GM12878 (cell line): ENCODE results near the gene PIMREG. TPM values are rescaled to one million over a fixed set of nuclear protein-coding genes. Genes with fewer than 3 reads are reported as not detected.

Experiments used
- ATAC-seq: fragments of 200-7000 bp; cut with Tn5 transposase; 3 replicates; pipeline ENCODE4 v1.9.1; 2020; ENCODE audit warnings: mild to moderate bottlenecking, moderate library complexity
- BruUV-seq: library from RNA; stranded (reverse); fragments of 400-500 nt; replicated peaks from 2 replicates; lab custom pipeline; 2021; lab: Mats Ljungman, UMichigan
- CTCF ChIA-PET: fragments of 300-600 bp; sonication (Branson Sonifier 250); formaldehyde crosslinking; extraction: SDS; loops from one replicate; lab custom pipeline; 2021; ENCODE audit warnings: inconsistent platforms; lab: Yijun Ruan, JAX
- POLR2A ChIA-PET: fragments of 350-600 bp; formaldehyde crosslinking; extraction: SDS; loops from one replicate; lab custom pipeline; 2021; ENCODE audit warnings: inconsistent platforms; lab: Charles Lee
- RAD21 ChIA-PET: fragments of 300-600 bp; sonication (Branson Sonifier 250); formaldehyde crosslinking; loops from one replicate; lab custom pipeline; 2023; ENCODE audit warnings: antibody characterized with exemption; ENCODE audit not compliant: unreplicated experiment; lab: Charles Lee
- SMC1A ChIA-PET: fragments of 300-600 bp; sonication (Branson Sonifier 250); formaldehyde crosslinking; loops from one replicate; lab custom pipeline; 2023; ENCODE audit not compliant: unreplicated experiment, uncharacterized antibody; lab: Charles Lee
- DNase-seq: peaks from one replicate; pipeline ENCODE4 v3.0.0-alpha.2; 2011; ENCODE audit warnings: low read depth, low spot score
- FAIRE-seq: peaks from 3 replicates; lab custom pipeline; 2011; peaks lifted over from hg19 to GRCh38; lab: Jason Lieb, UNC
- H2AFZ ChIP-seq: 2 replicates; pipeline ENCODE4 v1.6.0; 2011; ENCODE audit warnings: low read depth, low read length, control low read depth; ENCODE audit not compliant: control insufficient read depth
- H3K27ac ChIP-seq: 2 replicates; pipeline ENCODE4 v1.5.1; 2011; ENCODE audit warnings: control low read depth; ENCODE audit not compliant: control insufficient read depth, insufficient read depth
- H3K27me3 ChIP-seq, 2 experiments: replicated peaks in 1 of 2; 2 replicates each; pipeline versions ENCODE4 v1.6.0 to v1.6.1; 2011; ENCODE audit warnings: low read length in 1 of 2; ENCODE audit not compliant: control insufficient read depth in 2 of 2, insufficient read depth in 2 of 2
- H3K36me3 ChIP-seq, 2 experiments: 2 replicates each; pipeline ENCODE4 v1.5.1; 2011; ENCODE audit warnings: low read length in 1 of 2; ENCODE audit not compliant: control insufficient read depth in 2 of 2, insufficient read depth in 2 of 2
- H3K4me1 ChIP-seq: 2 replicates; pipeline ENCODE4 v1.6.1; 2011; ENCODE audit warnings: mild to moderate bottlenecking, low read length, moderate library complexity, mixed read lengths; ENCODE audit not compliant: control insufficient read depth, insufficient read depth
- H3K4me2 ChIP-seq: 2 replicates; pipeline ENCODE4 v1.6.0; 2011; ENCODE audit warnings: control low read depth; ENCODE audit not compliant: control insufficient read depth, insufficient read depth
- H3K4me3 ChIP-seq: fragments of 200-600 bp; sonication (generic); 2 replicates; pipeline ENCODE4 v1.5.1; 2016
- H3K79me2 ChIP-seq: 2 replicates; pipeline ENCODE4 v1.6.0; 2011; ENCODE audit warnings: low read length; ENCODE audit not compliant: control insufficient read depth, insufficient read depth
- H3K9ac ChIP-seq: 2 replicates; pipeline ENCODE4 v1.8.0; 2011; ENCODE audit warnings: low read length, control low read depth, mixed read lengths; ENCODE audit not compliant: control insufficient read depth, insufficient read depth
- H3K9me3 ChIP-seq: replicated peaks from 3 replicates; pipeline ENCODE4 v1.5.1; 2011; ENCODE audit warnings: mild to moderate bottlenecking, low read length; ENCODE audit not compliant: control insufficient read depth, insufficient read depth
- H4K20me1 ChIP-seq: 2 replicates; pipeline ENCODE4 v1.6.0; 2011; ENCODE audit not compliant: control insufficient read depth, insufficient read depth
- BCL3 ChIP-seq: IDR thresholded peaks from 2 replicates; pipeline ENCODE4 v1.6.1; 2011; ENCODE audit warnings: borderline replicate concordance, low read depth, mild to moderate bottlenecking, moderate library complexity, low read length; ENCODE audit not compliant: insufficient read depth, poor library complexity, severe bottlenecking
- DPF2 ChIP-seq: fragments of 450-650 bp; IDR thresholded peaks from 2 replicates; pipeline ENCODE4 v1.6.1; 2017; ENCODE audit warnings: mild to moderate bottlenecking
- EED ChIP-seq: sonication (generic); IDR thresholded peaks from 2 replicates; pipeline ENCODE4 v1.6.1; 2016; ENCODE audit warnings: antibody characterized with exemption, low read depth
- GABPA ChIP-seq: IDR thresholded peaks from 2 replicates; pipeline ENCODE4 v1.6.1; 2014; ENCODE audit warnings: antibody characterized with exemption, low read depth, mild to moderate bottlenecking, inconsistent platforms
- IRF4 ChIP-seq: IDR thresholded peaks from 2 replicates; pipeline ENCODE4 v1.6.1; 2011; ENCODE audit warnings: low read depth, low read length
- MXI1 ChIP-seq: fragments of 150-350 bp; IDR thresholded peaks from 2 replicates; pipeline ENCODE4 v1.6.1; 2011; ENCODE audit warnings: low read depth, mild to moderate bottlenecking, inconsistent platforms, low read length, improper control_type of control experiment
- POLR2AphosphoS2 ChIP-seq: IDR thresholded peaks from 2 replicates; pipeline ENCODE4 v1.6.1; 2011; ENCODE audit warnings: low read depth, mild to moderate bottlenecking, low read length, improper control_type of control experiment, moderate library complexity
- RAD51 ChIP-seq: fragments of 450-650 bp; IDR thresholded peaks from 2 replicates; pipeline ENCODE4 v1.6.1; 2016; ENCODE audit warnings: moderate library complexity, mild to moderate bottlenecking, inconsistent platforms
- RCOR1 ChIP-seq: conservative IDR thresholded peaks from 2 replicates; pipeline ENCODE4 v1.6.1; 2012; ENCODE audit warnings: low read depth, low read length, improper control_type of control experiment
- SIX5 ChIP-seq: IDR thresholded peaks from 2 replicates; pipeline ENCODE4 v1.6.1; 2011; ENCODE audit warnings: mild to moderate bottlenecking, low read depth, low read length, moderate library complexity; ENCODE audit not compliant: severe bottlenecking
- SMC3 ChIP-seq: IDR thresholded peaks from 2 replicates; pipeline ENCODE4 v1.6.1; 2011; ENCODE audit warnings: low read length, improper control_type of control experiment, borderline replicate concordance
- SREBF1 ChIP-seq: IDR thresholded peaks from 2 replicates; pipeline ENCODE4 v1.6.1; 2012; ENCODE audit warnings: mild to moderate bottlenecking, low read length
- YBX1 ChIP-seq: fragments of 450-650 bp; IDR thresholded peaks from 2 replicates; pipeline ENCODE4 v1.6.1; 2016; ENCODE audit warnings: antibody characterized with exemption
- WGBS: methylation state at CpG from one replicate; pipeline ENCODE4 v1.1.6; 2016; ENCODE audit warnings: low lambda C conversion rate; ENCODE audit not compliant: insufficient replicate concordance, insufficient coverage; ENCODE audit errors: missing lambda C conversion rate; 5-methylcytosine and 5-hydroxymethylcytosine counted together
- in situ Hi-C: fragments of 300-500 bp; cut with MboI; formaldehyde crosslinking; loops from 9 replicates; pipeline ENCODE4 v1.14.3; 2018; ENCODE audit warnings: mixed read lengths
- intact Hi-C: fragments of 100-400 bp; cut with micrococcal nuclease; formaldehyde crosslinking; loops from one replicate; pipeline ENCODE4 v1.14.2; 2022; ENCODE audit not compliant: unreplicated experiment
- polyA plus RNA-seq, 11 experiments: library from polyadenylated mRNA; depleted of rRNA in 4 of 11; unstranded in 6 of 11; stranded (reverse) in 5 of 11; fragments of >200 nt; fragmentation: Nextera tagmentation in 4 of 11; fragmentation: Illumina TruSeq in 1 of 11; extraction: Ambion mirVana in 4 of 11; extraction: Trizol in 1 of 11; gene quantifications; 1 replicate in 1 of 11; 2 replicates in 10 of 11; pipeline versions ENCODE4 v1.2.1 to v1.2.3, GENCODE V29; 2011 to 2016; ENCODE audit warnings: inconsistent platforms in 2 of 11, missing spikeins in 2 of 11, low read depth in 1 of 11
- total RNA-seq, 4 experiments: library from RNA; depleted of rRNA in 3 of 4; stranded (reverse); fragments of >200 nt in 3 of 4; fragmentation: Illumina TruSeq in 1 of 4; extraction: Trizol in 1 of 4; gene quantifications; 2 replicates each; pipeline versions ENCODE4 v1.2.1 to v1.2.3, GENCODE V29; 2013 to 2021

PIMREG gene
- total and polyA plus RNA-seq, 10 of the 15 experiments (the other 5 are each of a cell fraction or from before 2014, with no cell fraction given), result 2.8 to 35.8 (median 25.2) TPM

- TF ChIP-seq SIX5 (no peak), RAD51 (no peak), POLR2AphosphoS2 (no peak), GABPA (0 out of 2 replicates have a peak, but pooled peaks have one; percentile 55), YBX1 (no peak), DPF2 (no peak), IRF4 (peak; percentile 69; the same call in 1 of the 2 replicates)
These were observed 16.4 kb downstream of the PIMREG start (continued) for GRCh38 chr17:6460531-6461161.

GRCh38 chr17:6461246-6461645, 17.0 kb downstream of the PIMREG start:
- H3K27ac ChIP-seq, result no peak overlapping the region
- FAIRE-seq (no peak), DNase-seq (no peak), ATAC-seq (no peak)
- no peaks in the 10 kb centered on the region for H3K9me3 ChIP-seq
- no peak overlapping the region for H2AFZ ChIP-seq
- H3K27me3 ChIP-seq, result no peaks in the 10 kb centered on the region
- 94% methylated on average over 14 of the region's 14 CpGs for WGBS
- ChIA-PET RAD21 (no interaction called here), SMC1A (no interaction called here), CTCF (interaction anchor here (1.6 kb wide), 1 partner anchor 12 kb away, joined by 4 read pairs; no protein-coding TSS in a partner anchor), POLR2A (no interaction called here)
- no peak overlapping the region for H3K4me3 ChIP-seq
- H3K79me2 ChIP-seq, result no peaks in the 10 kb centered on the region
- no TSS peak for BruUV-seq
- H3K4me2 ChIP-seq, result no peak overlapping the region
- intact Hi-C loops (no loop called here), in situ Hi-C loops (no loop called here)
- TF ChIP-seq BCL3 (no peak), SMC3 (no peak), SREBF1 (no peak), POLR2AphosphoS2 (no peak), RAD51 (no peak), YBX1 (no peak), MXI1 (no peak), GABPA (no peak), RCOR1 (no peak), EED (no peak), DPF2 (no peak)
- H3K9ac ChIP-seq, result no peak overlapping the region
- peaks cover 12% of the 10 kb centered on the region for H3K4me1 ChIP-seq
- no peaks in the 10 kb centered on the region for H3K36me3 ChIP-seq
- H4K20me1 ChIP-seq, result no peaks in the 10 kb centered on the region
